ENCODE measurements around the gene SORBS1. TPM values are rescaled to one million over a fixed set of nuclear protein-coding genes. Genes with fewer than 3 reads are reported as not detected.

Gene SORBS1
- total RNA-seq, 1 experiment from 2014 or later = 1.4 TPM

GRCh38 chr10:95517536-95518454, 43.4 kb downstream of the SORBS1 start:
- peak; percentile 80 for DNase-seq (ENCODE audit: low read depth)

DNA sequence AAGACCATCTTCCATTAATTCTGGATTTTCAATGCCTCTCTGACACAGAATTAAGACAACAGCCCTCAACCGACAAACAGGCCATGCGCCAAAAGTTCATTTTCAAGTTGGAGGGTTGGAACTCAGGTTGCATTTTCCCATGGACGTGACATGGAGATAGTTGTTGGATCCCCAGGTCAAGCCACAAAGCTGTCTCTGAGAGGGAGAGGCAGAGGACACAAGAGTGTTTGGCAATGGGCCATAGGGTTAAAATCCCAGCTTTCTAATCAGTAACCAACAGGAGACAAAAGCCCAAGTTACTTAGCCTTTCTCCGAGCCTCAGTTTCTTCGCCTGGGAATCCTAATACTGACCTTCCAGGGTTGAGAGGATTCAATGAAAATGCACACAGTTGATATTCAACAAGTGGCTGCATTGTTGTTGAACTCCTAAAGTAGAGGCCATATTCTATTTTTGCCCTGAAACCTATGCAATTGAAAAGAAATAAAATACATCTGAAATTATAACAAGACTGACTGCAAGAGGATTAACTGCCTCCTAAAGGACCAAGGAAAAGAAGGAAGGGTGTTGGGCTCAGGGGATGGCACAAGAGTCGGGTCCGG, 44.3 kb downstream of the SORBS1 start:
- DNase-seq (ENCODE audit: low read depth) = no peak

DNA sequence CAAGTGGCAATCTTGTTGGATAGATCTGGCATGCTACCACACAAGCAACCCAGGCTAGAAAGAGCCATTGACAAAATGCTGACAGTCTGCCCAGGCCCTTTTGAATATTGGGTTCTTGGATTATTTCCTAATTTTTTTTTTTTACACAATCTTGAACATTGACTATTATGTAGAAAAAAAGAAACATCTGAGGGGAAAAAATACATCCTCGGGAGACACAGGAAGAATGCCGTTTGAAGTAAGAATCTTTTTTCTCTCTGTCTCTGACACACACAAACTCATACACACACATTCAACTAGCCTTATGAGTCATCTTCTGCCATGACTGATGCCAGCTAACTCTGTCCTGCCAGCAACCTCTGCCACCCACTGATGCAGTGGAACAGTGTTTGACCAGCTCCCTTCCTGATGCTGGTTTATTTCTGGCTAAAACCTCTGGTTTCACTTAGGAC, 47.2 kb downstream of the SORBS1 start:
- peak; percentile 77 for DNase-seq (ENCODE audit: low read depth)

GRCh38 chr10:95513008-95513589, 48.1 kb downstream of the SORBS1 start:
- DNase-seq (ENCODE audit: low read depth) = no peak

DNA sequence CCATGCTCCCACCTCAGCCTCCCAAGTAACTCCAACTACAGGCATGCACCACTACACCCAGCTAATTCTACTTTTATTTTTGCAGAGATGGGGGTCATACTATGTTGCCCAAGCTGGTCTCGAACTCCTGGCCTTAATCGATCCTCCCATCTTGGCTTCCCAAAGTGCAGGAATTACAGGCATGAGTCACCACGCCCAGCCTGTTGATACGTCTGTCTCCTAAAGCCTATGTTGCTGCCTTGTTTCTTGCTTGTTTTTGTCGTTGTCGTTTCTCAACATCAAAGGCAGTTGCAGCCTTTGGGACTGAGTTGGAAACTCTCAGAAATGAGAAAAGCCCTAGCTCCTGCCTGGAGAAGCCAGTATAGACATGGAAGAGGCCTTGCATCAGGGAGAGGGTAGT, 49.9 kb downstream of the SORBS1 start:
- no peak for DNase-seq (ENCODE audit: low read depth)

GRCh38 chr10:95509251-95509650, 51.9 kb downstream of the SORBS1 start:
- DNase-seq (ENCODE audit: low read depth) = no peak

DNA sequence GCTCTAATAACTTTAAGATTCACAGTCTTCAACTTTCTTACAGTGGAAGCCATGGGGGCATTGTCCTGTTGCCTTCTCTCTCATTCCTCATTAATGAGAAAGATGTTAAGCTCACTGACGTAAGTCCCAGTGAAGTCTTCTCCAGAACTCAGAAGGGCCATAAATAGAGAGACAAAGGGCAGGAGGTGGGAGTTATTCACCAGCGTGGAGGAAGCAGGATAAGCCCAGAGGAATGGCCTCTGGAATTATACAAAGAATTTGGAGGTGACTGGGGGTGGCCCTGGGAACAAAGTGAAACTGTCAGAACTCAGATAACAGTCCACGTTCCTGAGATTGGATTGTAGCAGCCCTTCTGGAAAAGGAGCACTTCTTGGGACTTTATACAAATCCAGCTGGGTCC, 52.4 kb downstream of the SORBS1 start:
- DNase-seq (ENCODE audit: low read depth) = no peak

GRCh38 chr10:95506056-95506737, 55.0 kb downstream of the SORBS1 start:
- DNase-seq (ENCODE audit: low read depth) = no peak

DNA sequence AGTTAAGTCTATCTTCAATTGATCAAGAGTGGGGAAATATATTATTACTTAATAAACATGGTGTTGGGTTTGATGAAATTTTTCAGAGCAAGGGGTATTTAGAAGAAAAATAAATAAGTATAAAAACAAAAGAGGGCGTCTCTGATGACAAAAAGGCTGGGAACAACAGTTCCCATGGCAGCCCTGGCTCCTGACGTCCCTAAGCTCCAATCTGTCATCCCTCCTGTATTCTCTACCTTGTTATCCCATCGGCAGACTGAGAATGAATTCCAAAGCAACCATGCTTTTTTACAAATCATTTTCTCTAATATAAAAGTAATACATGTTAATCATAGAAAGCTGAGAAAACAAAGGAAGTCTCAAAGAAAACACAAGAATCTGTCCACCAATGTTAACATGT, 55.5 kb downstream of the SORBS1 start:
- DNase-seq (ENCODE audit: low read depth) = no peak

GRCh38 chr10:95505084-95505610, 56.0 kb downstream of the SORBS1 start:
- no peak for DNase-seq (ENCODE audit: low read depth)

DNA sequence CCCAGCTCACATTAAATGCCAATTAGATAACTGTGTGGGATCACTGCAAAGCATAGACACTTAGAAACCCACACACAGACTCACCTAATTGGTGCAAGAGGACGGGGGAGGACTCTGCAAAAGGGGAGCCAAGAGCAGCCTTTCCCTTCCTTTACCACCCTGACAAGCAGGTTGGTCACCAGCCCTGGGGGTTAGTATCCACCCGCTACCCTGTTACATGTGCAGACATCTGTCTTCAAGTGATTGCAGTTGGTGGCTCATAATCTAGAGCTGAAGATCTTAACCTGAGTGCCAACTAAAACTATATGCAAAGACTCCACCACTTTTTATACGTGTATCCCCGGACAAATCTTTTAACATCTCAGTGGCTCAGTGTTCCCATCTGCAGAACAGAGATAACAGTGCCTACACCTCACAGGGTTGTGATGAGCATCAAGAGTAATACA, 56.9 kb downstream of the SORBS1 start:
- no peak for DNase-seq (ENCODE audit: low read depth)

DNA sequence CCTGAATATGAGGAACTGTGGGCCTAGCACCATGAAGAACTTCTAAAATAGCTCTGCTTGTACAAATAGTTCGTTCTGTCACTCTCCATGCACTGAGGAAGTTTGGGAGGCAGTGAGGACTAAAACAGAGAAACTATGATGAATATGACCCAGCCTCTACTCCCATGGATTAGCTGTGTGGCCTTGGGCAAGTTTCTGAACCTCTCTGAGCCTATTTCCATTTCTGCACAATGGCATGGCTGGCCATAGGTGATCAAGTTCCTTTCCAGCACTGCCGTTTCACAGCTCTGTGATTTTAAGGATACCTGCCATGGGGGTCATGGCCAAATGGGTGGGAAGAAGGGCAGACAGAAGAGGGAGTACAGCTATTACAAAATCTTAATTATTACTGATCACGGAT, 57.6 kb downstream of the SORBS1 start:
- no peak for DNase-seq (ENCODE audit: low read depth)

DNA sequence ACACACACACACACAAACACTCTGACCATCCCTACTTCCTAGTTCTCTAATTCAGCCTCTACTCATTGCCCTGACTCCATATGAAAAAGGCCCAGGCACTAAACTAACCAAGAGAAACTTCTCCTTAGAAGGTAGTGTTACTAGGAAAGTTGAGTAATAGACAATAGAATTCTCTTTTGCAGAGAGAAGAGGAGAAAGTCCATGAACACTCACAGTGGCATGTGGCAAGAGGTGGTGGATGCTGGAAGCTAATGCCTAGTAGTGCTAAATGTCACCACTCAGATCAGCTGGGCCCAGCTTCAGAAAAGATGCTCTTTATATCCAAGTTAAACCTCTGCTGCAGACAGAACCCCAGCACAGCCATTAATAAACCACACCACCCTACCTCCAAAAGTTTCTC, 58.2 kb downstream of the SORBS1 start:
- no peak for DNase-seq (ENCODE audit: low read depth)

GRCh38 chr10:95502377-95502776, 58.8 kb downstream of the SORBS1 start:
- no peak for DNase-seq (ENCODE audit: low read depth)

GRCh38 chr10:95501203-95502094, 59.7 kb downstream of the SORBS1 start:
- no peak for DNase-seq (ENCODE audit: low read depth)

GRCh38 chr10:95500649-95501048, 60.5 kb downstream of the SORBS1 start:
- DNase-seq (ENCODE audit: low read depth) = no peak

GRCh38 chr10:95500097-95500496, 61.1 kb downstream of the SORBS1 start:
- DNase-seq (ENCODE audit: low read depth) = no peak

GRCh38 chr10:95499482-95499989, 61.6 kb downstream of the SORBS1 start:
- no peak for DNase-seq (ENCODE audit: low read depth)

DNA sequence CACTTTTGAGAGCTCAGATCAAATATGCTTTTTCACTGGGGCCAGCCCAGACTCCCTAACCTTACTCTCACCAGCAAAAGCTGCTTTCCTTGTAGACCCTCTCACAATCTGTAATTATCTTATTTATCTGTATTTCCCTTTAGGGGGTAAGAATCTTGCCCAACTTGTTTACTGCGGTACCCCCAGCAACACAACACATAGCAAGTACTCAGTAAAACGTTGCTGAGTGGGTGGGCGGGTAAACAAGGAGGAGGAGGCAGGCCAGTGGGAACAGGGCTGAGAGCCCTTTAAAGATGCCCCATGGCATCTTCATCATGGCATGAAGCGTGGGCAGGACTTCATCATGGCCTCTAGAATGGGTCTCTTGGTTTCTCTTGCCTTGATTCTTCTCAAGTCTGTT, 64.2 kb downstream of the SORBS1 start:
- DNase-seq (ENCODE audit: low read depth) = no peak

- DNase-seq (ENCODE audit: low read depth) = no peak
Observed at GRCh38 chr10:95496246-95496911, 64.8 kb downstream of the SORBS1 start.
